T47D (cell line): Measurements from ENCODE around the gene AAMDC.
"Not testable (repeated sequence)": the region's sequence is repeated elsewhere in the genome, so short reads cannot be mapped to it uniquely, and the experiment has no call there.

Source experiments
- DNase-seq, 2 experiments: peaks; one replicate each; pipeline versions ENCODE4 v3.0.0 to v3.0.0-alpha.2; 2011 to 2012; ENCODE audit warnings: low read depth in 1 of 2, low spot score in 1 of 2
- JUND ChIP-seq: IDR thresholded peaks from 2 replicates; pipeline ENCODE4 v1.6.1; 2012; ENCODE audit warnings: low read depth
- in situ Hi-C: cut with HindIII; loops from 2 replicates; pipeline ENCODE4 v1.10.0; 2016; ENCODE audit warnings: low sequenced_read_pairs, low pct_unique_long_range_greater_than_20kb

AAMDC gene

GRCh38 chr11:77800449-77800848 is 20.5 kb upstream of the AAMDC start:
- TF ChIP-seq JUND: no peak
- DNase-seq: no peak
- in situ Hi-C loops: no loop called here

GRCh38 chr11:77801477-77801876 is 19.5 kb upstream of the AAMDC start:
- in situ Hi-C loops: no loop called here
- no peak for DNase-seq
- TF ChIP-seq JUND: no peak

GRCh38 chr11:77806415-77806814 is 14.5 kb upstream of the AAMDC start:
- DNase-seq: no peak
- no peak for TF ChIP-seq JUND
- in situ Hi-C loops: no loop called here

- TF ChIP-seq JUND: no peak
- in situ Hi-C loops: no loop called here
- no peak for DNase-seq
Observed at GRCh38 chr11:77806993-77807392, 14.0 kb upstream of the AAMDC start.

GRCh38 chr11:77813256-77813655 is 7.7 kb upstream of the AAMDC start:
- in situ Hi-C loops: no loop called here
- TF ChIP-seq JUND: no peak
- DNase-seq: no peak

GRCh38 chr11:77814848-77815247 is 6.1 kb upstream of the AAMDC start:
- in situ Hi-C loops: no loop called here
- no peak for DNase-seq

GRCh38 chr11:77815459-77815858 is 5.5 kb upstream of the AAMDC start:
- DNase-seq: no peak
- in situ Hi-C loops: no loop called here
- TF ChIP-seq JUND: no peak

More at GRCh38 chr11:77814848-77815247, 6.1 kb upstream of the AAMDC start:
- TF ChIP-seq JUND: no peak

- peak; percentile 72 to 87 for DNase-seq
- no peak for TF ChIP-seq JUND
- in situ Hi-C loops: no loop called here
Observed at GRCh38 chr11:77819411-77819920, 1.5 kb upstream of the AAMDC start.

- TF ChIP-seq JUND: no peak
- peak in 1 of 2 experiments; percentile 25 for DNase-seq
- in situ Hi-C loops: no loop called here
Observed at GRCh38 chr11:77819921-77820564, 901 bp upstream of the AAMDC start.

GRCh38 chr11:77821349-77821851 is 456 bp downstream of the AAMDC start:
- DNase-seq: peak; percentile 11 to 43
- TF ChIP-seq JUND: no peak
- in situ Hi-C loops: no loop called here

- in situ Hi-C loops, DNase-seq: not testable (repeated sequence)
Observed at GRCh38 chr11:77822126-77822525, 1.2 kb downstream of the AAMDC start.

GRCh38 chr11:77823775-77824174 is 2.8 kb downstream of the AAMDC start:
- in situ Hi-C loops: no loop called here
- TF ChIP-seq JUND: no peak
- DNase-seq: no peak

- DNase-seq: no peak
- no peak for TF ChIP-seq JUND
- in situ Hi-C loops: no loop called here
Observed at GRCh38 chr11:77828926-77829325, 8.0 kb downstream of the AAMDC start.

GRCh38 chr11:77833302-77833701 is 12.4 kb downstream of the AAMDC start:
- in situ Hi-C loops: no loop called here
- no peak for TF ChIP-seq JUND
- no peak for DNase-seq
